Measurements from ENCODE around the gene FAM120B.
A peak's percentile ranks its signal among the peaks of the same experiment; 100 is the strongest.

Gene FAM120B

DNA sequence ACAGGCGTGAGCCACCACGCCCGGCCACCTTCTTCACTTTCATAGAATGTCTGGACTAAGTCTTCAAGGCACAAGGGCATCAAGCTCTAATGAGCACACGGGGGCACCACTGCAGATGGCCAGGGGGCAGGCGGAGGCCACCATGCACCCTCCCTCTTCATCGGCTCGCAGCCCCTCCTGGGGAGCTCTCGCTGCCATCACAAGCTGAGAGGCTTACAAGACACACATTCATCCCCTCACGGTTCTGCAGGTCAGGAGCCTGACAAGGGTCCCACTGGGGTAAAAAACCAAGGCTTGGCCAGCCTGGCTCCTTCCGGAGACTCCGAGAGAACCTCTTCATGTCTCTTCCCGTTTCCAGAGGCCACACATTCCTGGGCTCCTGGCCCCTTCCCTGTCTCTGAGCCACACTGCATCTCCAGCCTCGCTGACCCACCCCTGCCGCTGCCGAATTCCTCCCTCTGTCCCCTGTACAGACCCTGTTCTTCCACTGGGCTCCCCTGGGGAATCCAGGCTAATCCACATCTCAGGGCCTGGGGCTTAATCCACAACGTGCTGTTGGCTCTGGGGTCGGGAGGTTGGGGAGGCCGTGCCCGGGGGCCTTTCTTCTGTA is 35.5 kb upstream of the FAM120B start:
- ChIA-PET POLR2A (no interaction called here), CTCF (no interaction called here)
- TF ChIP-seq, protein P1, sequence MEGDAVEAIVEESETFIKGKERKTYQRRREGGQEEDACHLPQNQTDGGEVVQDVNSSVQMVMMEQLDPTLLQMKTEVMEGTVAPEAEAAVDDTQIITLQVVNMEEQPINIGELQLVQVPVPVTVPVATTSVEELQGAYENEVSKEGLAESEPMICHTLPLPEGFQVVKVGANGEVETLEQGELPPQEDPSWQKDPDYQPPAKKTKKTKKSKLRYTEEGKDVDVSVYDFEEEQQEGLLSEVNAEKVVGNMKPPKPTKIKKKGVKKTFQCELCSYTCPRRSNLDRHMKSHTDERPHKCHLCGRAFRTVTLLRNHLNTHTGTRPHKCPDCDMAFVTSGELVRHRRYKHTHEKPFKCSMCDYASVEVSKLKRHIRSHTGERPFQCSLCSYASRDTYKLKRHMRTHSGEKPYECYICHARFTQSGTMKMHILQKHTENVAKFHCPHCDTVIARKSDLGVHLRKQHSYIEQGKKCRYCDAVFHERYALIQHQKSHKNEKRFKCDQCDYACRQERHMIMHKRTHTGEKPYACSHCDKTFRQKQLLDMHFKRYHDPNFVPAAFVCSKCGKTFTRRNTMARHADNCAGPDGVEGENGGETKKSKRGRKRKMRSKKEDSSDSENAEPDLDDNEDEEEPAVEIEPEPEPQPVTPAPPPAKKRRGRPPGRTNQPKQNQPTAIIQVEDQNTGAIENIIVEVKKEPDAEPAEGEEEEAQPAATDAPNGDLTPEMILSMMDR (IDR thresholded peaks at IDR 0.05; ENCODE audit: control extremely low read depth, extremely low read depth, low read depth, missing control alignments), result no peak
- DNase-seq (ENCODE audit: extremely low spot score), result no peak

DNA sequence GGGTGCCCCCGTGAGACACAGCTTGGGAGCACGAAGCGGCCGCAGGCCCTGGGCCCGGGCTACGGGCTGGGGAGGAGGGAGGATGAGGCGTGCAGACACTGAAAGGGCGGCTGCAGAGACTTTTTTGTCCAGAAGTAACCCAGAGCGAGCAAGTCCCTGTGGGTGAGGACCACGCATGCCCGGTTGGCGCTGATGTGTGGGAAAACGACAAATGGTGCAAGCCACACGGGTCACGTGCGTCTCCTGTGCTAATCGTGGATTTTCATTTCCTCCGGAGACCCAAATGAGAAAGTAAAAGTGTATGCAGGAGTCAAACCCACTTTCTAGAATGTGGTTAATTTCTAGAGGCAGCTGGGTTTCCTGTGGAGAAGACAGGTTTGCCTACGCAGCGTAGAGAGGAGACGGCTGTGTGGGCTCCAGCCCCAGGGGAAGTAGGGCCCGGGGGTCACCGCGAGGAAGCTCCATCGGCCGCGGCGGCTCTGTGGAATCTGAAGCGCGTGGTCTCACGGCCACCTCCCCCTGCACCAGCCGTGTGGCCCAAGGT is 34.7 kb upstream of the FAM120B start:
- DNase-seq (ENCODE audit: extremely low spot score), result peak; percentile 92
- ChIA-PET CTCF (interaction anchor here (1.0 to 1.6 kb wide), 2 partner anchors 440 to 483 kb away, joined by 5 to 6 read pairs; no protein-coding TSS in a partner anchor), POLR2A (no interaction called here)

DNA sequence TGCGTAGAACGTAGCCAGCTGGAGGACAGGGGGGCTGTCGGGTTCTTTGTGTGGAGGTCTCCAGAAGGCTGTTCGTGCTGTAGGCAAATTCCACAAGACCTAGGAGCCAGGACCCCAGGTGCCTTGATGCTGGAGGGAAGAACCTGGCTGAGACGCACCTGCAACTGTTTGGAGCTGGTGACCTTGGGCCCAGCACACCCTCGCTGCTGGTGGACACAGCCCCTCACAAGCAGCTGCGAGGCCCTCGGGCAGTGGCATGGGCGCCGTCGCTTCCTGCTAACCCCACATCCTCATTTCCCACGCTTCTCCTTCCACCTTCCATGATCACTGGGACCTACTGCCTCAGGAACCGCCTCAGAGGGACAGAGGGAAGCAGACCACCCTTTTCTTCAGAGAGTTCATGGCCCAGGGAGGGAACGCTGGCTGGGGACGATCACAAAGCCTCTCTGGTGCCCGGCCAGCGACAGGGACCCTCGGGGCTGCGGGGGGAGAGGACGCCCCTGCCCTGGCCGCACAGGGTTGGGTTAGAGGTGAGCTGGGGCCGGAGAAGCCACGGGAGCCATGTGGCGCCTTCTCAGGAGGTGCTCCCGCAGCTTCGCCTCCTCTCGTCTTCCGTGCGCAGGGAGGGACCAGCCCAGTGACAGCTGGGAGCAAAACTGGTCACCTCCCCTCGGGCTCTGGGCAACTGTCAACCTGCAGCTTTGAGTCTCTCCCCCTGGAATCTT is 34.1 kb upstream of the FAM120B start:
- CTCF ChIA-PET, result interaction anchor here (1.0 to 1.6 kb wide), 2 partner anchors 441 to 483 kb away, joined by 5 to 6 read pairs; no protein-coding TSS in a partner anchor
- POLR2A ChIA-PET, result no interaction called here
- TF ChIP-seq, protein P1 (IDR thresholded peaks at IDR 0.05; ENCODE audit: control extremely low read depth, extremely low read depth, low read depth, missing control alignments), result no peak
- DNase-seq (ENCODE audit: extremely low spot score), result no peak

More for the DNA sequence above, 34.7 kb upstream of the FAM120B start:
- TF ChIP-seq, protein P1 (IDR thresholded peaks at IDR 0.05; ENCODE audit: control extremely low read depth, extremely low read depth, low read depth, missing control alignments), result no peak

DNA sequence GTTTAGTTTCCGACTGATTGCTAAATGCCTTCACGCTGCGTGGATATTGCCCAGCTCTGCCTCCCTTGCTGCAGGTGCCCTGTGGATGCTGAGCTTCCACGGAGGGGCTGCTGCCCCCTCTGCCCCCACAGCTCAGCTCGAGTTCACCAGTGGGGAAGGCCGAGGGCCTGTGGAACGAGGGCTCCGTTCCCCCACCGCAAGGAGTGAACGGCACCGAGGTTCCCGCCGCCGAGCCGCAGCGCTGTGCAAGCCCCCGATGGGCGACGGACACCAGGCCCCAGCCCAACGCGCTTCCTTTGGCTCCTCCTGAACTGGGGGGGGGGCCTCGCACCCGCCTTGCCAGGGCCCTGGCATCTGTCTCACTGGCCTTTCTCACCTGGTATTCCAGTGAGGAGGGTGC is 33.4 kb upstream of the FAM120B start:
- no peak for DNase-seq (ENCODE audit: extremely low spot score)
- TF ChIP-seq, protein P1 (IDR thresholded peaks at IDR 0.05; ENCODE audit: control extremely low read depth, extremely low read depth, low read depth, missing control alignments), result no peak
- ChIA-PET CTCF (interaction anchor here (1.6 kb wide), 1 partner anchor 441 kb away, joined by 6 read pairs; no protein-coding TSS in a partner anchor), POLR2A (no interaction called here)

DNA sequence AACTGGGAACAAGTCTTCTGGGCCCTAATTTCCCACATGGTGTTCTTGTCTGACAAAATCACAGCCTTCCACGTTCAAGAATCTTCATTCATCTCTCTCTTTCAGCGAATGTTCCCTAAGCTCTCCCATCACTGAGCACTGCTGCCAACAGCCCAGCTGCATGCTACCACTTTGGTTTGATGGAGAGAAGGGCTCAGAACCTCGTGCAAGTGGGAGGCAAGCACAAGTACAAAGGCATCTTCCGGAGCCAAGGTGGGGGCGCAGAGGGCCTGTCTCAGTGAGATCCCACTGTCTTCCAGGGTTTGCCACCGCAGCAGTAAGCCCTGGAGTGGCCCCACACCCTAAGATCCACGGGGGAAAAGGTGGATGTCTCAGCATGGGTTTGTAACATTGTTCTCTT is 32.9 kb upstream of the FAM120B start:
- ChIA-PET POLR2A (no interaction called here), CTCF (interaction anchor here (1.6 kb wide), 1 partner anchor 442 kb away, joined by 6 read pairs; no protein-coding TSS in a partner anchor)
- TF ChIP-seq, protein P1 (IDR thresholded peaks at IDR 0.05; ENCODE audit: control extremely low read depth, extremely low read depth, low read depth, missing control alignments), result no peak
- no peak for DNase-seq (ENCODE audit: extremely low spot score)

DNA sequence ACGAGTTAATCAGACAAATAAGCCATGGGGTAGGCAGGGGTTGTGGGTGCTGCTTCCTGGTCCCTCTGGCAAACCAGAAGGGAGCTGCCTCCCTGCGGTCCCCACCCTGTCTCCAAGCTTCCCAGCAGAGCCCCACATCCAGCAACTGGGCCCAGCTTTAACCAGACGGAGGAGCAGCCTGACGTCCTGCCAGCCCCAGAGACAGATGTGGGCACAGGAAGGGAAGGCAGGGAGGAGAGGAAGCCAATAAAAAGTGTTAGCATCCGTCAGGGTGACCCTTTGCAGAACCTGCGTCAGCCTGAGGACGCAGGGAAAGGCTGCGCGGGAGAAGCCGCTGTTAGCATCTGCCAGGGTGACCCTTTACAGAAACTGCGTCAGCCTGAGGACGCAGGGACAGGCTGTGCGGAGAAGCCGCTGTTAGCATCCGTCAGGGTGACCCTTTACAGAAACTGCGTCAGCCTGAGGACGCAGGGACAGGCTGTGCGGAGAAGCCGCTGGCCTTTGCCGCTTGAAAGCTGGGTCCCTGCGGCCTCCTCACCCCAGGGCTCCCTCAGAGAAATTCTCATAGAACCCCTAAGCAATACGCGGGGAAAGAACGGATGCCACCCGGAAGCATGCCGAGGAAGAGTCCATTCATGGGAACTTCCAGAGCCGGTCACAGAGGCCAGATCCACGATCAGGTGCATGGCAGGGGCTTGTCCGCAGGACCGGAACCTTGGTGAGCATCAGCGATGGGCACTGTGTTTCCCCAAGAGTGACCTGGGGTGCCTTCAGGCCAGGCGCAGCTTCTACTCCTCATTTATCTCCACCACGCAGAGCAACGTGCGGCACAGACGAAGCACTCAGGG is 31.6 kb upstream of the FAM120B start:
- ChIA-PET POLR2A (no interaction called here), CTCF (no interaction called here)

More for the DNA sequence above, 31.6 kb upstream of the FAM120B start:
- TF ChIP-seq, protein P1 (IDR thresholded peaks at IDR 0.05; ENCODE audit: control extremely low read depth, extremely low read depth, low read depth, missing control alignments), result no peak
- DNase-seq (ENCODE audit: extremely low spot score), result no peak
